AG09319 (cell line): Measurements from ENCODE around the gene ABHD13.

ENCODE experiments used
- DNase-seq: peaks from one replicate; pipeline ENCODE4 v3.0.0-alpha.2; 2010; ENCODE audit warnings: low read depth; ENCODE audit errors: extremely low read depth
- CTCF ChIP-seq: IDR thresholded peaks from 2 replicates; pipeline ENCODE4 v1.5.1; 2011; ENCODE audit warnings: low read depth, mild to moderate bottlenecking, inconsistent platforms, low read length, moderate library complexity

ABHD13 gene

GRCh38 chr13:108190897-108191296 is 27.3 kb upstream of the ABHD13 start:
- DNase-seq, result no peak

GRCh38 chr13:108193806-108194205 is 24.4 kb upstream of the ABHD13 start:
- DNase-seq, result no peak
- no peak for TF ChIP-seq CTCF

More at GRCh38 chr13:108190897-108191296, 27.3 kb upstream of the ABHD13 start:
- TF ChIP-seq CTCF, result no peak

GRCh38 chr13:108194435-108194936 is 23.7 kb upstream of the ABHD13 start:
- no peak for DNase-seq
- TF ChIP-seq CTCF, result no peak

GRCh38 chr13:108195146-108195545 is 23.0 kb upstream of the ABHD13 start:
- DNase-seq, result no peak
- no peak for TF ChIP-seq CTCF

GRCh38 chr13:108195861-108196260 is 22.3 kb upstream of the ABHD13 start:
- TF ChIP-seq CTCF, result no peak
- DNase-seq, result no peak

- no peak for TF ChIP-seq CTCF
- DNase-seq, result no peak
Measured at GRCh38 chr13:108200781-108201398, 17.3 kb upstream of the ABHD13 start.

- DNase-seq, result no peak
- TF ChIP-seq CTCF, result no peak
Measured at GRCh38 chr13:108210551-108210950, 7.6 kb upstream of the ABHD13 start.
